Measurements from ENCODE around the gene TMEM150C.

The TMEM150C gene

GRCh38 chr4:82523179-82523578 lies 38.6 kb downstream of the TMEM150C start:
- DNase-seq (ENCODE audit: insufficient read length, low spot score) (no peak), FAIRE-seq (no peak)

DNA sequence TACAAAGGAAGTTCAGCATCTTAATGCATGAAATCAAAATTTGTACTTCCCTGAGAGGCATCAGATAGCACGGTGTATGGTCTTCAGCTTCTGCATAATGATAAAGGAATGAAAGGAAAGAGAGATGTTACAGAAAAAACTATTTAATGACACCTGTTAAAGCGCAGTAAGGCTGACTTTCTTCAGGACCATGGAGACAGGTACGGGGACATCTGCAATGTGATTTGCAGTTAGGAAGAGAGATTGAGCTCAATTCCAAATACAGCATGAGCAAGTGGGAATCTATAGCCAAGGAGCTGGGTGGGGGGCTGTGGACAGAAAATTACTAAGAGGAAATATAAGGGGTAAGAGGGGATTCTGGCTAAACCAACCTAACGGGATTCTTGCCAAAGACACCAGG lies 39.3 kb downstream of the TMEM150C start:
- FAIRE-seq, result no peak
- no peak for DNase-seq (ENCODE audit: insufficient read length, low spot score)

More at GRCh38 chr4:82523179-82523578, 38.6 kb downstream of the TMEM150C start:
- no peak for TF ChIP-seq PAX5 (IDR thresholded peaks at IDR 0.05; ENCODE audit: insufficient read depth, low read length, severe bottlenecking)

DNA sequence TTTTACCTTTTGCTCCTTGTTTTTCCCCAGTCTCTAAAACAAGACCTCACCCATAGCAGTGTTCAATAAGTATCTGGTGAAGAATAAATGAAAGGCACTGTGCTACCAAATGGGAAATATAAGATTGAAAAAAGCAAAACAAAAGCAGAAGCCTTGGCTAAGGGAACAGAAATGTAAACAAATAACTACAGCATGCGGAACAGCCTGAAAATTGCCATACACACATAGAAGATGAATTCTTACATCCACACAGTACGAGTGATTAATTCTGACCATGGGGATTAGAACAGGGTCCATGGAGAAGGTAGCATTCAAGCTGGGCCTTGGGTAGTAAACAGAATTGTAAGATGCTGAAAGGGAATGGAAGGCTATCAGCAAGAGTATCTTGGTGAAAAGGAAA lies 40.5 kb downstream of the TMEM150C start:
- TF ChIP-seq TAF1 (IDR thresholded peaks at IDR 0.05; ENCODE audit: low read depth, low read length), result no peak
- TF ChIP-seq POLR2AphosphoS5 (IDR thresholded peaks at IDR 0.05; ENCODE audit: low read depth, low read length), result no peak
- TF ChIP-seq POLR2A (IDR thresholded peaks at IDR 0.05; ENCODE audit: low read depth, low read length), result no peak
- DNase-seq (ENCODE audit: insufficient read length, low spot score) (no peak), FAIRE-seq (no peak)

More for the DNA sequence above, 39.3 kb downstream of the TMEM150C start:
- TF ChIP-seq TAF1 (IDR thresholded peaks at IDR 0.05; ENCODE audit: low read depth, low read length) (no peak), POU2F2 (IDR thresholded peaks at IDR 0.05; ENCODE audit: low read depth, low read length) (no peak), SPI1 (IDR thresholded peaks at IDR 0.05; ENCODE audit: low read depth, low read length) (no peak), POLR2AphosphoS5 (IDR thresholded peaks at IDR 0.05; ENCODE audit: low read depth, low read length) (no peak), POLR2A (IDR thresholded peaks at IDR 0.05; ENCODE audit: low read depth, low read length) (no peak), PAX5 (IDR thresholded peaks at IDR 0.05; ENCODE audit: insufficient read depth, low read length, severe bottlenecking) (no peak)

DNA sequence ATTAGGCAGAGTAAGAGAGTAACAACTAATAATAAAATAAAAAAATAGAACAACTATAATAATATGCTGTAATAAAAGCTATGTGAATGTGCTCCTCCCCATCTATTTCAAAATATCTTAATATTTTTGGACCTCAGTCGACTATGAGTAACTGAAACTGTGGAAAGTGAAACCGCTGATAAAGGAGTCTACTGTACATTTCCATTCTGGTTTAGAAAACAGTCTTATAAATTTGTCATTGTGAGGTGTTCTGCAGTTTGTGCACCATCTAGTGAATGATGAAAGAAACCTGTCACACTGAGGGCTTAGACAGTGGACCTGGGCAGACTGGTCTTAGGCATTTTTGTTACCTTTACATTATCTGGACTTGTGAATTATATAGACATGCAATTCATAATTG lies 42.0 kb downstream of the TMEM150C start:
- FAIRE-seq, result no peak
- TF ChIP-seq TAF1 (IDR thresholded peaks at IDR 0.05; ENCODE audit: low read depth, low read length), result no peak
- no peak for TF ChIP-seq PAX5 (IDR thresholded peaks at IDR 0.05; ENCODE audit: insufficient read depth, low read length, severe bottlenecking)
- no peak for TF ChIP-seq POU2F2 (IDR thresholded peaks at IDR 0.05; ENCODE audit: low read depth, low read length)
- TF ChIP-seq SPI1 (IDR thresholded peaks at IDR 0.05; ENCODE audit: low read depth, low read length), result no peak
- no peak for TF ChIP-seq POLR2A (IDR thresholded peaks at IDR 0.05; ENCODE audit: low read depth, low read length)
- no peak for TF ChIP-seq POLR2AphosphoS5 (IDR thresholded peaks at IDR 0.05; ENCODE audit: low read depth, low read length)
- DNase-seq (ENCODE audit: insufficient read length, low spot score), result no peak

DNA sequence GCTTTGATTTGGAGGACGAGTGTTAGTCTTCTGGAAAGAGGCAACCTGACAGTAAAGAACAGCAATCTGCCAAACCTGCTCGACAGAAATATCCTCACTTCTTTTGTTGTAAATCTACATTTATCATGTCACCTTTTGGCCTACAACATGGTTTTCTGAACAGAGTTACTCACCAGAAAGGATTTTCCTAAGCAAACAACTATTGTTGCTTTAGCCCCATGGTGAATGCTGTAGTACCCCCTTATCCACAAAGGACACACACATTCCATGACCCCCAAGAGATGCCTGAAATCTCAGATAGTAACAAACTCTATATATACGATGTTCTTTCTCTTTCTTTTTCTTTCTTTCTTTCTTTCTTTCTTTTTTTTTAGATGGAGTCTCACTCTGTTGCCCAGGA lies 42.7 kb downstream of the TMEM150C start:
- DNase-seq (ENCODE audit: insufficient read length, low spot score), result no peak
- TF ChIP-seq POLR2A (IDR thresholded peaks at IDR 0.05; ENCODE audit: low read depth, low read length) (no peak), POU2F2 (IDR thresholded peaks at IDR 0.05; ENCODE audit: low read depth, low read length) (no peak), SPI1 (IDR thresholded peaks at IDR 0.05; ENCODE audit: low read depth, low read length) (no peak), TAF1 (IDR thresholded peaks at IDR 0.05; ENCODE audit: low read depth, low read length) (no peak)
- FAIRE-seq, result no peak

- TF ChIP-seq POLR2A (IDR thresholded peaks at IDR 0.05; ENCODE audit: low read depth, low read length) (no peak), SPI1 (IDR thresholded peaks at IDR 0.05; ENCODE audit: low read depth, low read length) (no peak), PAX5 (IDR thresholded peaks at IDR 0.05; ENCODE audit: insufficient read depth, low read length, severe bottlenecking) (no peak)
- no peak for DNase-seq (ENCODE audit: insufficient read length, low spot score)
- FAIRE-seq, result no peak
Measured at GRCh38 chr4:82517043-82517442, 44.7 kb downstream of the TMEM150C start.

DNA sequence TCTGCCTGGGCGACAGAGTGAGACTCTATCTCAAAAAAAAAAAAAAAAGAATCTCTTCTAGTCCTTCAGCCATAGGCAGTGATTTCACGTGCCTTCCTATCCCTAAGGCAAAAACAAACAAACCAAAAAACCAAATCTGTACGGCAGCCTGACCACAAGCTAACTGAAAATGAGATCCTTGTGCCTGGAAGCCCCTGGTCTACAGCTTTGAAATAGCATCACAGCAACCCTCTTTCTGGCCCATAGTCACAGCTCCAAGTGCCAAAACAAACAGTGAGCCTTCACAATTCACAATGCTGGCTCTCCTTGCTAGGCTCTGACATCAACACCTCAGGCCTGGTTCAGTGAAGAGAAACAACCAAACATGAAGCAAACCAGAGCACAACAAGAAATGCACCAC lies 46.1 kb downstream of the TMEM150C start:
- FAIRE-seq (no peak), DNase-seq (ENCODE audit: insufficient read length, low spot score) (no peak)
- TF ChIP-seq SPI1 (IDR thresholded peaks at IDR 0.05; ENCODE audit: low read depth, low read length), result no peak
- no peak for TF ChIP-seq POLR2A (IDR thresholded peaks at IDR 0.05; ENCODE audit: low read depth, low read length)
- no peak for TF ChIP-seq POU2F2 (IDR thresholded peaks at IDR 0.05; ENCODE audit: low read depth, low read length)
- no peak for TF ChIP-seq PAX5 (IDR thresholded peaks at IDR 0.05; ENCODE audit: insufficient read depth, low read length, severe bottlenecking)
- no peak for TF ChIP-seq TAF1 (IDR thresholded peaks at IDR 0.05; ENCODE audit: low read depth, low read length)
- TF ChIP-seq POLR2AphosphoS5 (IDR thresholded peaks at IDR 0.05; ENCODE audit: low read depth, low read length), result no peak

GRCh38 chr4:82513382-82513781 lies 48.4 kb downstream of the TMEM150C start:
- DNase-seq (ENCODE audit: insufficient read length, low spot score), result no peak
- no peak for FAIRE-seq
- TF ChIP-seq TAF1 (IDR thresholded peaks at IDR 0.05; ENCODE audit: low read depth, low read length) (no peak), POLR2A (IDR thresholded peaks at IDR 0.05; ENCODE audit: low read depth, low read length) (no peak), POU2F2 (IDR thresholded peaks at IDR 0.05; ENCODE audit: low read depth, low read length) (no peak), POLR2AphosphoS5 (IDR thresholded peaks at IDR 0.05; ENCODE audit: low read depth, low read length) (no peak), SPI1 (IDR thresholded peaks at IDR 0.05; ENCODE audit: low read depth, low read length) (no peak), PAX5 (IDR thresholded peaks at IDR 0.05; ENCODE audit: insufficient read depth, low read length, severe bottlenecking) (no peak)

DNA sequence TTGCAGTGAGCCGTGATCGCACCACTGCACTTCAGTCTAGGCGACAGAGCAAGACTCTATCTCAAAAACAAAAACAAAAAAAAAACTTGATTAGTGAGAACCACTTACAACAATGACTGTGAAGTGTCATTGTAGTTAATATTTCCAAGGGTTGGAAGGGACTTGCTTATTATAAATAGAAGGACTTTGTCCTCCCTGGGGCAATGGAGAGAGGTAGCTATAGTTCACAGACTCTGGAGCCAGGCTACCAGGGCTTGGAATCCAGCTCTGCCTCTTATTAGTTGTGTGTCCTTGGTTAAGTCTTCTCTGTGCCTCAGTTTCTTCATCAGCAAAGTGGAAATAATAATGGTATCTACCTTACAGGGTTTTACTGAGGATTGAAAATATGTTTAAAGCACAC lies 51.6 kb downstream of the TMEM150C start:
- FAIRE-seq (no peak), DNase-seq (ENCODE audit: insufficient read length, low spot score) (no peak)

DNA sequence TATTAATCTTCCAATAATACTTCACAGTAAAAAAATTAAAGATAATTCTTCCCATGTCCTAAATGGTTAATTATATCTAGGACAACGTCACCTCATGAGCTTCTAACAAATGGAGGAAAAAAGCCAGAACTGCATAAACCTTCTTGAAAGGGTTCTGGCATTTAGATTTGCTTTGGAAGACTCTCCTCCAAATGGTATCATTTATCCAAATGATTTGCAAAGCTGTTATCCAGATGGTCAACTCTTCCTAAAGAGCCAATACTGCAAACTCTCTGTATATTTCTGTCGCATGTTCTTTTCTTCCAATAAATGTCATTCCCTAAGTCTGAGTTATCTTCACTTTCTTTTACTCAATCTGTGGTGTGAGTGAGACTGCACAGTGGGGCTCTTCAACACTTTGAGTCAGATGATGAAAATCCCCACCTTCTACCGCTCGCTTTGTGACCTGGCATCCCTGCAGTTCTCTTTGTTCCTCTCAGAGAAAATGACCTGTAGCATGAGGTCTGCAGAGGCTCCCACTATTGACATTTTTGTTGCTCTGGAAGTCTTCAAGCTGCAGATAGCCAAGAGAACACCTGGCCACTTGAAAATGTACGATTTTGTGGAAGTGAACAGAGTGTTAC lies 52.9 kb downstream of the TMEM150C start:
- FAIRE-seq (no peak), DNase-seq (ENCODE audit: insufficient read length, low spot score) (no peak)
- no peak for TF ChIP-seq TAF1 (IDR thresholded peaks at IDR 0.05; ENCODE audit: low read depth, low read length)
- TF ChIP-seq POLR2AphosphoS5 (IDR thresholded peaks at IDR 0.05; ENCODE audit: low read depth, low read length), result no peak
- TF ChIP-seq SPI1 (IDR thresholded peaks at IDR 0.05; ENCODE audit: low read depth, low read length), result no peak
- TF ChIP-seq POU2F2 (IDR thresholded peaks at IDR 0.05; ENCODE audit: low read depth, low read length), result no peak
- no peak for TF ChIP-seq PAX5 (IDR thresholded peaks at IDR 0.05; ENCODE audit: insufficient read depth, low read length, severe bottlenecking)
- no peak for TF ChIP-seq POLR2A (IDR thresholded peaks at IDR 0.05; ENCODE audit: low read depth, low read length)

More for the DNA sequence above, 51.6 kb downstream of the TMEM150C start:
- TF ChIP-seq TAF1 (IDR thresholded peaks at IDR 0.05; ENCODE audit: low read depth, low read length) (no peak), POU2F2 (IDR thresholded peaks at IDR 0.05; ENCODE audit: low read depth, low read length) (no peak), POLR2A (IDR thresholded peaks at IDR 0.05; ENCODE audit: low read depth, low read length) (no peak), SPI1 (IDR thresholded peaks at IDR 0.05; ENCODE audit: low read depth, low read length) (no peak), PAX5 (IDR thresholded peaks at IDR 0.05; ENCODE audit: insufficient read depth, low read length, severe bottlenecking) (no peak), POLR2AphosphoS5 (IDR thresholded peaks at IDR 0.05; ENCODE audit: low read depth, low read length) (no peak)
